ENCODE measurements around the gene LIFR.
"Not testable (repeated sequence)": the region's sequence is repeated elsewhere in the genome, so short reads cannot be mapped to it uniquely, and the experiment has no call there.

DNA sequence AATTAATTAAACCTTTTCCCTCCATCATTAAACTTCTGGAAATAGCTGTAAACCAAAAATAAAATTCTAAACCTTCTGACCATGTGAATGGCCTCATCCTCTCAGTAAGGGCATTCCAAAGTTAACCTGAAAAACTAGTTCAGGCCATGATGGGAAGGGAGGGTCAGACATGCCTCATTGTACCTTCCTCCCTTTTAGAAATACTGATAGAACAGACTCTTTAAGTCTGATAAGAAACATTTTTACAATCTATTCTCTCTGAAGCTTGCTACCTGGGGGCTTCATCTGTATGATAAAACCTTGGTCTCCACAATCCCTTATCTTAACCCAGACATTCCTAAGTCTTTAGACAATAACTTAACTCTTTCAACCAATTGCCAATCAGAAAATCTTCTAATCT is 43.3 kb upstream of the LIFR start:
- TF ChIP-seq, protein P1, sequence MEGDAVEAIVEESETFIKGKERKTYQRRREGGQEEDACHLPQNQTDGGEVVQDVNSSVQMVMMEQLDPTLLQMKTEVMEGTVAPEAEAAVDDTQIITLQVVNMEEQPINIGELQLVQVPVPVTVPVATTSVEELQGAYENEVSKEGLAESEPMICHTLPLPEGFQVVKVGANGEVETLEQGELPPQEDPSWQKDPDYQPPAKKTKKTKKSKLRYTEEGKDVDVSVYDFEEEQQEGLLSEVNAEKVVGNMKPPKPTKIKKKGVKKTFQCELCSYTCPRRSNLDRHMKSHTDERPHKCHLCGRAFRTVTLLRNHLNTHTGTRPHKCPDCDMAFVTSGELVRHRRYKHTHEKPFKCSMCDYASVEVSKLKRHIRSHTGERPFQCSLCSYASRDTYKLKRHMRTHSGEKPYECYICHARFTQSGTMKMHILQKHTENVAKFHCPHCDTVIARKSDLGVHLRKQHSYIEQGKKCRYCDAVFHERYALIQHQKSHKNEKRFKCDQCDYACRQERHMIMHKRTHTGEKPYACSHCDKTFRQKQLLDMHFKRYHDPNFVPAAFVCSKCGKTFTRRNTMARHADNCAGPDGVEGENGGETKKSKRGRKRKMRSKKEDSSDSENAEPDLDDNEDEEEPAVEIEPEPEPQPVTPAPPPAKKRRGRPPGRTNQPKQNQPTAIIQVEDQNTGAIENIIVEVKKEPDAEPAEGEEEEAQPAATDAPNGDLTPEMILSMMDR (conservative IDR thresholded peaks at IDR 0.05; ENCODE audit: low read depth, low read length), result not testable (repeated sequence)
- TF ChIP-seq POLR2A (IDR thresholded peaks at IDR 0.05; ENCODE audit: low read depth, low read length); SMC3 (IDR thresholded peaks at IDR 0.05; ENCODE audit: low read depth, low read length); CHD1 (IDR thresholded peaks at IDR 0.05; ENCODE audit: low read depth, low read length); RAD21 (IDR thresholded peaks at IDR 0.05; ENCODE audit: low read length); BHLHE40 (IDR thresholded peaks at IDR 0.05; ENCODE audit: low read depth, low read length); MAFK (IDR thresholded peaks at IDR 0.05; ENCODE audit: low read depth, low read length): not testable (repeated sequence)
- TF ChIP-seq, protein P2, sequence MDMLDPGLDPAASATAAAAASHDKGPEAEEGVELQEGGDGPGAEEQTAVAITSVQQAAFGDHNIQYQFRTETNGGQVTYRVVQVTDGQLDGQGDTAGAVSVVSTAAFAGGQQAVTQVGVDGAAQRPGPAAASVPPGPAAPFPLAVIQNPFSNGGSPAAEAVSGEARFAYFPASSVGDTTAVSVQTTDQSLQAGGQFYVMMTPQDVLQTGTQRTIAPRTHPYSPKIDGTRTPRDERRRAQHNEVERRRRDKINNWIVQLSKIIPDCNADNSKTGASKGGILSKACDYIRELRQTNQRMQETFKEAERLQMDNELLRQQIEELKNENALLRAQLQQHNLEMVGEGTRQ (IDR thresholded peaks at IDR 0.05; ENCODE audit: low read depth, low read length), result not testable (repeated sequence)
